Left forelimb (tissue), 1 donor: Measurements from ENCODE around the gene TEC.
"Not testable (repeated sequence)": the region's sequence is repeated elsewhere in the genome, so short reads cannot be mapped to it uniquely, and the experiment has no call there.

Experiments used
- DNase-seq: peaks from one replicate; pipeline ENCODE4 v3.0.0-alpha.2; 2018; ENCODE audit warnings: low spot score

TEC gene

GRCh38 chr4:48268956-48269860 is at the start of gene TEC:
Gene TEC (minus strand): TSS chr4:48269838. CDS start chr4:48228614, 41,224 bp downstream.
- DNase-seq = no peak

GRCh38 chr4:48315728-48316630 is 46.3 kb upstream of the TEC start:
- no peak for DNase-seq

GRCh38 chr4:48314746-48315145 is 45.1 kb upstream of the TEC start:
- not testable (repeated sequence) for DNase-seq

GRCh38 chr4:48311896-48312295 is 42.3 kb upstream of the TEC start:
- DNase-seq = no peak

- no peak for DNase-seq
Observed at GRCh38 chr4:48308901-48309300, 39.3 kb upstream of the TEC start.

GRCh38 chr4:48307528-48307927 is 37.9 kb upstream of the TEC start:
- no peak for DNase-seq

- no peak for DNase-seq
Observed at GRCh38 chr4:48305508-48305907, 35.9 kb upstream of the TEC start.

- no peak for DNase-seq
Observed at GRCh38 chr4:48300004-48300403, 30.4 kb upstream of the TEC start.

- DNase-seq = no peak
Observed at GRCh38 chr4:48299560-48299959, 29.9 kb upstream of the TEC start.

- DNase-seq = no peak
Observed at GRCh38 chr4:48297256-48297846, 27.7 kb upstream of the TEC start.

- no peak for DNase-seq
Observed at GRCh38 chr4:48296365-48296764, 26.7 kb upstream of the TEC start.

- DNase-seq = no peak
Observed at GRCh38 chr4:48295116-48295515, 25.5 kb upstream of the TEC start.

- not testable (repeated sequence) for DNase-seq
Observed at GRCh38 chr4:48292218-48292790, 22.7 kb upstream of the TEC start.

GRCh38 chr4:48290146-48290772 is 20.6 kb upstream of the TEC start:
- DNase-seq = no peak

- not testable (repeated sequence) for DNase-seq
Observed at GRCh38 chr4:48286060-48286459, 16.4 kb upstream of the TEC start.

- DNase-seq = not testable (repeated sequence)
Observed at GRCh38 chr4:48285640-48286039, 16.0 kb upstream of the TEC start.

- no peak for DNase-seq
Observed at GRCh38 chr4:48275686-48276085, 6.0 kb upstream of the TEC start.

GRCh38 chr4:48275247-48275646 is 5.6 kb upstream of the TEC start:
- DNase-seq = no peak

- DNase-seq = no peak
Observed at GRCh38 chr4:48271626-48272025, 2.0 kb upstream of the TEC start.

GRCh38 chr4:48270951-48271473 is 1.4 kb upstream of the TEC start:
- DNase-seq = no peak

- DNase-seq = no peak
Observed at GRCh38 chr4:48270523-48270897, 872 bp upstream of the TEC start.
